OCI-LY7 (cell line): ENCODE results near the gene HYAL1.

Experiments used
- EZH2phosphoT487 ChIP-seq: fragments of 200-600 bp; sonication (generic); IDR thresholded peaks from 2 replicates; pipeline ENCODE4 v1.6.1; 2018; ENCODE audit warnings: low read depth, borderline replicate concordance, mild to moderate bottlenecking, mixed run types, antibody characterized with exemption, low read length, moderate library complexity, mixed read lengths
- TF ChIP-seq, protein P1 (sequence below): fragments of 200-600 bp; sonication (generic); conservative IDR thresholded peaks from 2 replicates; pipeline ENCODE4 v1.5.1; 2014; ENCODE audit warnings: mild to moderate bottlenecking, antibody characterized with exemption, low read length, moderate library complexity, mixed read lengths

- TF ChIP-seq, protein P1, sequence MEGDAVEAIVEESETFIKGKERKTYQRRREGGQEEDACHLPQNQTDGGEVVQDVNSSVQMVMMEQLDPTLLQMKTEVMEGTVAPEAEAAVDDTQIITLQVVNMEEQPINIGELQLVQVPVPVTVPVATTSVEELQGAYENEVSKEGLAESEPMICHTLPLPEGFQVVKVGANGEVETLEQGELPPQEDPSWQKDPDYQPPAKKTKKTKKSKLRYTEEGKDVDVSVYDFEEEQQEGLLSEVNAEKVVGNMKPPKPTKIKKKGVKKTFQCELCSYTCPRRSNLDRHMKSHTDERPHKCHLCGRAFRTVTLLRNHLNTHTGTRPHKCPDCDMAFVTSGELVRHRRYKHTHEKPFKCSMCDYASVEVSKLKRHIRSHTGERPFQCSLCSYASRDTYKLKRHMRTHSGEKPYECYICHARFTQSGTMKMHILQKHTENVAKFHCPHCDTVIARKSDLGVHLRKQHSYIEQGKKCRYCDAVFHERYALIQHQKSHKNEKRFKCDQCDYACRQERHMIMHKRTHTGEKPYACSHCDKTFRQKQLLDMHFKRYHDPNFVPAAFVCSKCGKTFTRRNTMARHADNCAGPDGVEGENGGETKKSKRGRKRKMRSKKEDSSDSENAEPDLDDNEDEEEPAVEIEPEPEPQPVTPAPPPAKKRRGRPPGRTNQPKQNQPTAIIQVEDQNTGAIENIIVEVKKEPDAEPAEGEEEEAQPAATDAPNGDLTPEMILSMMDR = no peak
- TF ChIP-seq EZH2phosphoT487 = no peak
Measured at GRCh38 chr3:50341996-50342650, 38.7 kb upstream of the HYAL1 start.
